HT1080 (cell line): Measurements from ENCODE around the gene DMRTC2. TPM values are rescaled to one million over a fixed set of nuclear protein-coding genes. Genes with fewer than 3 reads are reported as not detected.

ENCODE experiments used
- DNase-seq: peaks from one replicate; pipeline ENCODE4 v3.0.0-alpha.2; 2015; ENCODE audit warnings: low read depth
- small RNA-seq: library from RNA; depleted of rRNA; stranded (forward); fragments of <200 nt; gene quantifications from one replicate; pipeline ENCODE3, GENCODE V24; 2014
- total RNA-seq: library from RNA; depleted of rRNA; stranded (reverse); fragments of >200 nt; shearing (Covaris generic); gene quantifications from 2 replicates; pipeline ENCODE4 v1.2.3, GENCODE V29; 2014; rRNA removed

Gene DMRTC2
- total RNA-seq, 1 experiment from 2014 or later: not detected

DNA sequence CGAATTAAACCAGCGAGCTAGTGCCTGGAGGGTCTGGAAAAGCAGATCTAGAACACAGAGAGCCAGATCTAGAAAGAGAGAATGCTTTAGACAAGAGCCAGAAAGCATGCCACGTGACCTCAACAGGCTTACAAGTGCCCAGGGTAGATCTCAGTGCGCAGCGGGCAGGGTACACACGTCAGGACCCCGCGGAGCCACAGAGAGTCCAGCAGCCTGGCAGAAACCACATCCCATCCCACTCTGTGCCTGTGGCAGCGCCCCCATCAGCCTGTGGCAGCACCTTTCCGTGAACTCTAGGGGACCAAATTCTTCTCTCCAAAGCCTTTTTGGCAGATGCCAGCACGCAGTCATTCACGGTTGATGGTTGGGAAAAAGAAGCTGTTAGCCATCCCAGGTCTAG is 44.1 kb downstream of the DMRTC2 start:
- DNase-seq: no peak

DNA sequence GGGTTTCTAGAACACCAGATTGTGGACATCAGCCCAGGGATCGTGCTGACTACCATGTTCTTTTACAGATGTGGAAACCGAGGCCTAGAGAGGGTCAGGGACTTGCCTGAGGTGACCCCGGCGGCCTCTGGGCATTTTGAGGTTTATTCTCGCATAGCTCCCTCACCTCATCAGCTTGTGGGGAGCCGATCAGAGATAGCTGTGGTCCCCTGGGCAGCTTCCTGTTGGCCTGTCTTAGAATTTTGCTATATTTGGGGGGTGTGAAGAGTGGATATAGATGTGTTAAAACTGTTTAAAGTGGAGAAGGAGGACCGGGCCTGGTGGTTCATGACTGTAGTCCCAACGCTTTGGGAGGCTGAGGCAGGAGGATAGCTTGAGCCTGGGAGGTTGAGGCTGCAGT is 45.1 kb downstream of the DMRTC2 start:
- DNase-seq: no peak

DNA sequence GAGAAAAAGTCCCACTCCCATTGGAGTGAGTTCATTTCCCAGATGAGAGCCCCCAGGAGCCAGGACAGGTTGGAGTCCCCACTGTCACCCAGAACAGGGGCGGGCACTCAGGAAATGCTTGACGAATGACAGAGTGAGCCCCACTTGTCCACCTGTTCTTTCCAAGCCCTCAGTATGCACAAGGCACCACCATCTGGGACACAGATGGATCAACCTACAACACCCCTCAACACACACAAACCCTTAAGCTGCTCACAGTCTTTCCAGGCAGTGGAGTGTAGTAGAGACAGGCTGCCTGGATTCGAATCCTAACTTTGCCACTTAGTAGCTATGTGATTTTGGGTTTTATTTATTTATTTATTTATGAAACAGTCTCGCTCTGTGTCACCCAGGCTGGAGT is 46.1 kb downstream of the DMRTC2 start:
- no peak for DNase-seq

DNA sequence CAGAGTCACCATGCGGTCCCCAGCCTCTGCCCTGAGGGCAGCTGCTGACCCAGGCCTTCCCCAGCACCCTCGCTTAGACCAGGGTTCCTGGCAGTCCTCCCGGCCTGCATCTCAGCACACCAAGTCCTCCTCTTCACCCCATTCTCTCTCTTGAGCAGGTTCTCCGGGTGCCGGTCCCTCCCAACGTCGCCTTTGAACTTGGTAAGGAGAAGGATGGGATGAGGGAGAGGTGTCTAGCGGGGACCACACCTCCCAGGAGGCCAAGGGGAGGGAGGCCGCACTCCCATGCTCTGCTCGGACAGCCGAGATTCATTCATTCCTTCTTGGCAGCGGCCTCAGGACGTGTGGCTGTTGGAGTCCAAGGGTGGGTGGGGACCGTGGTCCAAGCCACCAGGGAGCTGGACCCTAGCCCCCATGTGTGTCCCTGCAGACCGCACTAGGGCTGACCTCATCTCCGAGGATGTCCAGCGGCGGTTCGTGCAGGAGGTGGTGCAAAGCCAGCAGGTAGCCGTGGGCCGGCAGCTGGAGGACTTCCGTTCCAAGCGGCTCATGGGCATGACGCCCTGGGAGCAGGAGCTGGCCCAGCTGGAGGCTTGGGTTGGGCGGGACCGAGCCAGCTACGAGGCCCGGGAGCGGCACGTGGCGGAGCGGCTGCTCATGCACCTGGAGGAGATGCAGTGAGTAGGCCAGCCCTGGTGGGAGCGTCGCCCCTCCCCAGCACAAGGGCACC is 47.5 kb downstream of the DMRTC2 start:
- DNase-seq: no peak

DNA sequence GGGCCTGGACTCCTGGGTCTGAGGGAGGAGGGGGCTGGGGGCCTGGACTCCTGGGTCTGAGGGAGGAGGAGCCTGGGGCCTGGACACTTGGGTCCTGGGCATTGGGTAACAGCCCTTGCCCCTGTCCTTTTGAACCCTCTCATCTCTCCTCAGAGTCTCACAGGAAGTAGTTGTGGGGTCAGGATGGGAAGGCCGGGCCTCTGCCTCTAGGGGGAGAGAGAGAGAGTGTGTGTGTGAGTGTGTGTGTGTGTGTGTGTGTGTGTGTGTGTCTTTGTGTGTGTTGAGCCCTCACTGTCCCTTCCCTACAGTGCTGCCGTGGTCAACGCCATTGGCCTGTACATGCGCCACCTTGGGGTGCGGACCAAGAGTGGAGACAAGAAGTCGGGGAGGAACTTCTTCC is 49.1 kb downstream of the DMRTC2 start:
- peak; percentile 59 for DNase-seq

DNA sequence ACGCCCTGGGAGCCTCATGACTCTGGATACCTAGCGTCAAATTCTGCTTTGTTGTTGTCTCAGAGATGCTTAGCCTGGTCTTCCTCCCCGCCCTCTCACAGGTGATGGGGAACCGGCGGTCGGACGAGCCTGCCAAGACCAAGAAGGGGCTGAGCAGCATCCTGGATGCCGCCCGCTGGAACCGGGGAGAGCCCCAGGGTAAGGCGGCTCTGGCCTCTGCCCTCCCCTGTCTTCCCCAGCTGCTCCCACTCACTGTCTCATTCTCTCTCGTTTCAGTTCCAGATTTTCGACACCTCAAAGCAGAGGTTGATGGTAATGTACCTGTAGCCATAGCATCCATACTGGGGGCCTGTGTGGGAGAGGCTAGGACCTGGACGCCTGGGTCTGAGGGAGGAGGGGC is 49.5 kb downstream of the DMRTC2 start:
- no peak for DNase-seq

DNA sequence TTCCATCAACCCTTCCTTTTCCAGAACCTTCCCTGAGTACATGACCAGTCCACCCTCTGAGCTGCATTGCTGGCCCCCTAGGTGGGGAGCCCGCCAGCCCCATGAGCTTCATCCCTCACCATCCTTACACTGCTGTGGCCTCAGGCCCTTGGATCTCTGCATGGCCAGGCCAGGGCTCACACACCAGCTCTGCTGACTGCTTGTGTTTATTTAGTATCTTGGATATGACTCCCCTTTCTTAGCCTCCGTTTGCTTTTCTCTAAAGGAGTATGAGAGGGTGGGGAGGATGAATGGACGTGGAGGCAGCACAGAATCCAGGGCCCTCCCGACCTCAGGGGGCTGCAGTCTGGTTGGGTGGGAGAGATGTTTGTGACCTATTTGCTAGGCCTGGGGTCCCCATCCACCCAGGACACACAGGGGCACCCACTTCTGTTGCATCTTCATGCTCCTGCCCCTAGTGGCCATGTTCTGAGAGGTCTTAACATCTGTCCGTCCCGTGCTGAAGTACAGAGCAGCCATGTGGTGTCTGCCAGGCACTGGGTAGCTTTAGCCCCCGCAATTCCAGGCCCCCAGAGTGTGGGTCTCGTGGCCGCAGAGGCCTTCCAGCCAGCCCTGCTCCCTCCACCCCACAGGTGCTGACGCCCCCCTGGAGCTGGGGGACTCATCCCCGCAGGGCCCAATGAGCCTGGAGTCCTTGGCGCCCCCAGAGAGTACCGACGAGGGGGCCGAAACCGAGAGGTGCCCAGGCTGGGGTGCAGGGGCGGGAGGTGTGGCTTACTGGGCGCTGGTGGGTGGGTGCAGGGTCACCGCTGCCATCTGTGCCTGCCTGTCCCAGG is 51.1 kb downstream of the DMRTC2 start:
- no peak for DNase-seq

DNA sequence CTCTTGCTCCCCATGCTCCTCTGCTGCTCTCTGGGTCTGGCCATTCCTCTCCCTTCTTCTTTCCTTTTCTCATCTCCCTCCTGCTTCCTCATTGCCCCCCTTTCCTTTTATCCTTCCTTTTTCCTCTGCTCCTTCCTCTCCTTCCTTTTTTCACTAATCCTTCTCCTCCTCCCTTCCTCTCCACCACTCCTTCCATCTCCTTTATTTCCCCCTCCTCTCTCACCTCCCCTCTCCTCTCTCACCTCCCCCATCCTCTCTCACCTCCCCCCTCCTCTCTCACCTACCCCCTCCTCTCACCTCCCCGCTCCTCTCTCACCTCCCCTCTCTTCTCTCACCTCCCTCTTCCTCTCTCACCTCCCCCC is 51.7 kb downstream of the DMRTC2 start:
- no peak for DNase-seq

DNA sequence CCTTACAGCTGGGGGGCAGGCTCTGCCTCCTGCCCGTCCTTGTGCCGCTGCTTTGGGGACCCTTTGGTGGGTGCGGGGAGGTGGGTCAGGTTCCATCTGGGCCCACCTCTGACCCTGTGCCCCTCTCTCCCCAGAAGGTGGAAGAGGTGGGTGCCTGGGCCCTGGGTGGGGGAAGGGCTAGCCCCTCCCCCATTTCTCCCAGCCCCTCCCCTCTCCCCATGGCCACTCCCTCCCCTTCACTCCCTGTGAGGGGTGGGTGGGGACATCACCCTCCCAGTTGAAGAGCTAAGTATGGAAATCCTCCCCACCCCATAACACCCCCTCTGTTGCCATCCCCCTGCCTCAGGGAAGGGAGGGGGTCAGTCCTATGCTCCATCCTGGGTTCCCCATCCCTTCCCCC is 52.3 kb downstream of the DMRTC2 start:
- no peak for DNase-seq

DNA sequence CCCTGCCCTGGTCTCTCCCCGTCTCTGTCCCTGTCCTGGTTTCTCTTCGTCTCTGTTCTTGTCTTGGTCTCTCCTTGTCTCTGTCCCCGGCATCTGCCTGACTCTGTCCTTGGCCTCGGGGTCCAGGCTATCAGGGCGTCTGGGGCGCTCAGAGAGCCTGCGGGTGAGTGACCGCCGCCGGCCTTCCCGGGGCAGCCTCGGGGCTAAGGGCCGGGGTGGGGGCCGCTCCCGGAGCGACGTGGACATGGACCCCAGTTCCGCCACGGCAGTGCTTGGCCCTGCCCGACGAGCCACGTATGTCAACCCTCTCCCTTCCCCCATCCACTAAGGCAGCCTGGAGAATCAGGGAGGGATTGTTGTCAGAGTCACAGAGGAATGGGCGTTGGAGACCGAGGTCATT is 53.0 kb downstream of the DMRTC2 start:
- no peak for DNase-seq

DNA sequence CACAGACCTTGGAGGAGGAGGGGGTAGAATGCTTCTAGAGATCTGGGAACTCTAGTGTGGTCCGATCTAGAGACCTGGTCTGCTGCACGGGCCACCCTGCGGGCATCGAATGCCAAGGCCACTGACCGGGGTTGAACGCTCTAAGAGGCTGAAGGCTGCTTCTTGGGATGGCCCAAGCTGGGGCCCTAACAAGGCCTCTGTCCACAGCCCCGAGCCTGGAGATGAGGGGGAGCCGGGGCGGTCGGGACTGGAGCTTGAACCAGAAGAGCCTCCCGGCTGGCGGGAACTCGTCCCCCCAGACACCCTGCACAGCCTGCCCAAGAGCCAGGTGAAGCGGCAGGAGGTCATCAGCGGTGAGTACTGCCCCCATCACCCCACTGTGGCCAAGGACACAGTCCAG is 53.4 kb downstream of the DMRTC2 start:
- DNase-seq: no peak

Small RNAs within 50 kb of the gene (small RNA-seq; reads per million reads assigned to genes)
- gene MIR6797: not detected

Other genes with a start within 250 kb of the DMRTC2 start
- gene CEACAM4, start 218.0 kb upstream of the DMRTC2 start, total RNA-seq: not detected in 2 replicates
- not detected in 2 replicates for gene CEACAM7, start 156.8 kb upstream of the DMRTC2 start, total RNA-seq
- not detected in 2 replicates for gene CEACAM5, start 136.4 kb upstream of the DMRTC2 start, total RNA-seq
- gene CEACAM6, start 89.5 kb upstream of the DMRTC2 start, total RNA-seq: not detected in 2 replicates
- gene CEACAM3, start 48.5 kb upstream of the DMRTC2 start, total RNA-seq: not detected in 2 replicates
- not detected in 2 replicates for gene LYPD4, start 359 bp upstream of the DMRTC2 start, total RNA-seq
- gene RPS19, start 15.2 kb downstream of the DMRTC2 start, total RNA-seq: 2,545 and 4,295 TPM in 2 replicates
- not detected in 2 replicates for gene CD79A, start 32.2 kb downstream of the DMRTC2 start, total RNA-seq
- 100 and 109 TPM in 2 replicates for gene ARHGEF1, start 38.1 kb downstream of the DMRTC2 start, total RNA-seq
- gene ERFL, start 83.4 kb downstream of the DMRTC2 start, total RNA-seq: 0.72 TPM in 1 of 2 replicates, not detected in the other
- 91.6 and 101 TPM in 2 replicates for gene RABAC1, start 114.3 kb downstream of the DMRTC2 start, total RNA-seq
- gene ATP1A3, start 149.2 kb downstream of the DMRTC2 start, total RNA-seq: 0.03 and 0.13 TPM in 2 replicates
- gene GRIK5, start 225.2 kb downstream of the DMRTC2 start, total RNA-seq: not detected in 2 replicates
- gene ZNF574, start 231.1 kb downstream of the DMRTC2 start, total RNA-seq: 26.9 and 37.8 TPM in 2 replicates